Stimulated activated CD4-positive, alpha-beta T cell treated with anti-CD3 and anti-CD28 coated beads, TNF-alpha, amount 100 ng/mL, for 4 hours (primary cell): ENCODE results near the gene PDE4D.
A peak's percentile ranks its signal among the peaks of the same experiment; 100 is the strongest.
"Not testable (repeated sequence)": the region's sequence is repeated elsewhere in the genome, so short reads cannot be mapped to it uniquely, and the experiment has no call there.

Experiments
- DNase-seq, 3 experiments: peaks; one replicate each; pipeline ENCODE4 v3.0.0-alpha.2; 2020; ENCODE audit warnings: low read depth in 3 of 3

PDE4D gene

GRCh38 chr5:58969795-58970194 is 923.7 kb downstream of the PDE4D start:
- DNase-seq, result no peak

GRCh38 chr5:58969253-58969652 is 924.3 kb downstream of the PDE4D start:
- no peak for DNase-seq

GRCh38 chr5:58968350-58968749 is 925.2 kb downstream of the PDE4D start:
- no peak for DNase-seq

DNA sequence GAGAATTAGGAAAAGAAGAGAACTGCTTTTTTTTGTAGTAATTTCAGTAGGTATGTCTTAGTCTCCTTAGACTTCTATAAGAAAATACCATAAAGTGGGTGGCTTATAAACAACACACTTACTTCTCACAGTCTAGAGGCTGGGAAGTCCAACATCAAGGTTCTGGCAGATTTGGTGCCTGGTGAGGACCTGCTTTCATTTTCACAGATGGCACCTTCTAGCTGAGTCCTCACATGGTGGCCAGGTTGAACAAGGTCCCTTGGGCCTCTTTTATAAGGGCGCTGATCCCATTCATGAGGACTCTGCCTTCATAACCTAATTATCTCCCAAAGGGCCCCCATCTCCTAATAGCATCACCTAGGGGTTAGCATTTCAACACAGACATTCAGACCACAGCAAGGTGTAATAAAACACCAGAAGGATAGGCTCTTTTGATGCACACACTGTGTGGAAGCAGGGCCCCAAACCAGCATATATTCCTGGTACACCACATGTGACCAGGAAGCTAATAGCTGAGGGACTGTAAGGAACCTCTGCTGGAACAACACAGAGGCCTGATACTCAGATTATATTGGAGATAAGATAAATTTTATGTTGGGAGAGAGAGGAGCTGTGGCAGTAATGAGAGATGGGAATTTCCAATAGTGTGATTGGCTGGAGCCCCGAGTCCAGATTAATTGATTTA is 925.8 kb downstream of the PDE4D start:
- no peak for DNase-seq

DNA sequence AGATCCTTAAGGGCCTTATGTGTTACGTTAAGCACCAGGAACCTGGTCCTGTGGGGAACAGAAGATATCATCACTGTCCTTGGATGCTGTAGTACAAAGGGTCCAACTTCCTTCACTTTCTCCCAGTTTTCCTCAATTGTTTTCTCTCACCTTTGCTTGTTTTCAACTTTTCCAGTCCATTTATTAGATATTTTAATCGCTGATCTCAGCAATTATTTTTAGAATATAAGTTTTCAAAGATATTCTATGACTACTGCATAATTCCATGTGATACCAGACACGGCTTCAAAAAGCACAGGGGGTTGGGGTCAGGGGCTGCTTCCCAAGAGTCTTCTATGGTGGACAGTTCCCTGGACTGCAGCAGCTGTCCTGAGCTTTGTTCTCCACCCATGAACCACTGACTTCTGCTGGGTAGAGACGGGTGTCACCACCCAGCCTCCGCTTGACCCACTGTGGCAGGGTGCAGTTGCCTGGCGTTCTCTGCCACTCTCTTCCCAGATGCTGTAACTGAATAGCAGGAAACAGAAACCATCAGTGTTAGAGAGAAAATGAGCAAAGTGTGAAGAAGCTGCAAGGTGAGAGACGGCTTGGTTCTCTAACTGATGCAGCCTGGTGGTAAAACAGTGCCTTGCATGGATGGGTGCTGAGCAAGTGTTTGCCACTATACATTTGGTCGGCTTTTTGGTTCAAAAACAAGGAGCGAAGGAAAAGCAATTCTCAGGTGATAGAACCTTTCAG is 927.7 kb downstream of the PDE4D start:
- no peak for DNase-seq

DNA sequence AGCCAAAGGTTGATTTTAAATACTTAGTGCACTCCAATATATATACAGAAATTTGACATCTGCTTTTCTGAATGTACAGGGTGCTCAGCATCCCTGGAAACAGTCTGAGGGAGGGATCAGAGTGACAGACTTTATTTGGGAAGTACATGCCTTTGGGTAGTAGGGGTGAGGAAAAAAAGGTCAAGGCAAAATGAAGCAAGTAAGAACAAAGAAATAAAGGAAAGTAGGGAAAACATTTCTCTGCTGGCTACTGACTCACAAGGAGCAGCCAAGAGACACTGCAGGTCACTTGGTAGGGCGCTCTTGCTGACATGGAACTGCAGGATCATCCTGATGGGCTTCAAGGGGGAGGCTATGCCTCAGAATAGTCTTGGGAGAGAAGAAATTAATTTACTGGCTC is 929.7 kb downstream of the PDE4D start:
- no peak for DNase-seq

GRCh38 chr5:58963361-58963760 is 930.2 kb downstream of the PDE4D start:
- no peak for DNase-seq

DNA sequence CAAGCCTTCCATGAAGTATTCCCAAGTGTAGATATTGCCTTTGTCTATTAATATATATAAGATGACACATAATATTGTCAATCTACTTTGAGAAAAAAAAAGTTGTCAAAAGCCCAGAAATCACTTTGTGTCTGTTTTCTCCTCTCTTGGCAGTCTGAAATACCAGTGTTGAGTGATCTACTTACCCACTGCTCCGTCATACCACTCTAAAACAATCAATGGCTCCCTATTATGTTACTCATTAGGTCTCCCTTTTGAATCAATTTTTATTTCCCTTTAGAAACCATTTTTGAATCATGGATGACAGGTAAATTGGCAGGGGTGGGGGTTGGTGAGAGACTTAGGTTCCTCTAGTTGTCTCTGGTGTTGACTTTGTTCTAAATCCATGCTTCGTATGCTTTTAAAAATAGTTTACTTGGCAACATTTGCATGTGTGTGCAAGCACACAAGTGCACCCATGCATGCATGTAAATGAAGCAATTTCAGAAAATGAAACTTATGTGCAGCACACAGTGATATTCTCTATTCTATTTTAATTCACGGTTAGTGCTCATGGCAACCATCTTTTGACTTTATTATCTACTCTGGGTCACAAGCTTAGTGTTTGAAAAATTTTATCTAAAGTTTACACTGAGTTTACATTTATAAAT is 931.8 kb downstream of the PDE4D start:
- no peak for DNase-seq

- DNase-seq, result no peak
These were observed 934.8 kb downstream of the PDE4D start for GRCh38 chr5:58958701-58959100.

DNA sequence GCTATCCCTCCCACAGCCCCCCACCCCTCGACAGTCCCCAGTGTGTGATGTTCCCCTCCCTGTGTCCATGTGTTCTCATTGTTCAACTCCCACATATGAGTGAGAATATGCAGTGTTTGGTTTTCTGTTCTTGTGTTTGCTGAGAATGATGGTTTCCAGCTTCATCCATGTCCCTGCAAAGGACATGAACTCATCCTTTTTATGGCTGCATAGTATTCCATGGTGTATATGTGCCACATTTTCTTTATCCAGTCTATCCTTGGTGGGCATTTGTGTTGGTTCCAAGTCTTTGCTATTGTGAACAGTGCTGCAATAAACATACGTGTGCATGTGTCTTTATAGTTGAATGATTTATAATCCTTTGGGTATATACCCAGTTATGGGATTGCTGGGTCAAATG is 940.3 kb downstream of the PDE4D start:
- DNase-seq, result not testable (repeated sequence)

DNA sequence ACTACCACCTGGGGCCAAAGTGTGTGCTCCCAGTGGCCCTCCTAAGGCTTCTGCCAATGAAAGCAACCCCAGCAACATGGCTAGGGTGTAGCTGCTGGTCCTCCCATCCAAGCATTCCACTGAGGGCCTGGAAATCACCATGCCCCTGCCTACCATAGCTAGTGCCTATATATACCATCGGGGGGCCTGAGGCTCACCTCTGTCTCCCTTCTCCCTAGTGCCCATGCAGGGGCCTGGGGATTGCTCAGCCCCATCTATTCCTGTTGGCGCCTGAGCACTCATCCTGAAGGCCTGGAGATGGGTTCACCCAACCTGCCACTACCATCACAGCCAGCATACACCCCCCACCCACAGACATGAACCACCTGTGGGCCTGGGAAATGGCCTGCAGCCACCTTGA is 943.3 kb downstream of the PDE4D start:
- DNase-seq, result no peak

- DNase-seq, result no peak
These were observed 947.3 kb downstream of the PDE4D start for GRCh38 chr5:58946230-58946629.

DNA sequence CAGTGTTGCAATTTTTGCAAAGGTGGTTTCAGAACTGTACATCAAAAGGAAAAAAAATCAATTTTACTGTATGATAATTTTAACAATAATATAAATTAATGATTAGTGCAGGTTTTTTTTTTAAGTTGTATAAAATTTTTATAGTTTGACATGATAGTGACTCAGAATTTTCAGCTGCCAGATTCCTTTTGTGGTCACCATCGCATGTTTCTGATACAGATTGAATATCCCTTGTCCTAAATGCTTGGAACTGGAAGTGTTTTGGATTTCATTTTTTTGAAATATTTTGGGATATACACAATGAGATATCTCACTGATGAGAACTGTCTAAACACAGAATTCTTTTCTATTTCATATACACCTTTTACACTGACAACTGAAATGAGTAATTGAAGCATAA is 949.3 kb downstream of the PDE4D start:
- no peak for DNase-seq

- DNase-seq, result no peak
These were observed 953.1 kb downstream of the PDE4D start for GRCh38 chr5:58940446-58940845.

- no peak for DNase-seq
These were observed 953.9 kb downstream of the PDE4D start for GRCh38 chr5:58939664-58940063.

- no peak for DNase-seq
These were observed 954.7 kb downstream of the PDE4D start for GRCh38 chr5:58938563-58939424.

DNA sequence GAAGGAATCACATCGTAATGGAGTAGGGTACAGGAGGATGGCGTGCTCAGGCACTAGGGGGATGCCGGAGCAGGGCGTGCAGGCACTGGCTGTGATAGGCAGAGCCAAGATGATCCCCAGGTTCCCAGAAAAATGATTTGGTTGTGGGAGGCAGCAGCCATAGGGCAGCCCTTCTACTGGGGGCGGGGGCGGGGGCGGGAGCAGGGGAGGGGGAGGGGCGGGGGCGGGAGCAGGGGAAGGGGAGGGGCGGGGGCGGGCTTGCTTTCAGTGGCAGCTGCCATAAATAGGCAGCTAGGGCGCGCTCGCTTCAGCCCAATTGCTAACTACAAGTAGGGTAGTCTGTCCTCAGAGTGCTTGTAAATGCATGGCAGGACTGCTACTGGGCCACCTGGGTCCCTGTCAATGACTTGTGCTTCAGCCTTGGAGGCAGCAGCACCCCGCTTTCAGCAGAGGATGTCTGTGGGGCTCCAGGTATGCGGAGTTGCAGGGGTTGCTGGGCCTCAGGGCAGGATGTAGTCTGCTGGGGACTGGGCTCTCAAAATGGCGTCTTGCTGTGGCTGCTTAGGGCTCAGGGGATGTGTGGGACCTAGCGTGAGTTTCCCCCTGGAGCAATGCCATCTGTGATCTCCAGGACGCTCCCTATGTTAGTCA is 956.4 kb downstream of the PDE4D start:
- no peak for DNase-seq

DNA sequence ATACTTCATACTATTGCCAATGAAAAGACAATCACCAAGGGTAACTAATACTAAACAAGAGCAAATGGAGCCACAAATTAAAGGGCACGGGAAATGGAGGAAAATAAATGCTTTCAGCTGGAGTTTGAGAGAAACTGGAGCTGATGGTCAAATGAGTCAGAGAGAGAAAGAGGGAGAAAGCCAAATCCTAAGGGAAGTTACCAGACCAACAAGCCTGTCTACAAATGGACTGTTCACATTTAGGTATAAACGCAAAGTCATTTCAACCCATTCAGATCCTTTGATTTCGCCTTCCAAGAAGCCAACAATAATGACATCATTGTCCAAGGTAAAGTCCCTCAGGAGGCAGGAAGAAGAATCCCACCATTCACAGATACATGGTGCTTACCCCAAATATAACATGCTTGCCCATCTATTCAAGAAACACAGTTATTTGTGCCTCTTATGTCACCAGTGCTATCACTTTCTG is 958.9 kb downstream of the PDE4D start:
- DNase-seq, result no peak

DNA sequence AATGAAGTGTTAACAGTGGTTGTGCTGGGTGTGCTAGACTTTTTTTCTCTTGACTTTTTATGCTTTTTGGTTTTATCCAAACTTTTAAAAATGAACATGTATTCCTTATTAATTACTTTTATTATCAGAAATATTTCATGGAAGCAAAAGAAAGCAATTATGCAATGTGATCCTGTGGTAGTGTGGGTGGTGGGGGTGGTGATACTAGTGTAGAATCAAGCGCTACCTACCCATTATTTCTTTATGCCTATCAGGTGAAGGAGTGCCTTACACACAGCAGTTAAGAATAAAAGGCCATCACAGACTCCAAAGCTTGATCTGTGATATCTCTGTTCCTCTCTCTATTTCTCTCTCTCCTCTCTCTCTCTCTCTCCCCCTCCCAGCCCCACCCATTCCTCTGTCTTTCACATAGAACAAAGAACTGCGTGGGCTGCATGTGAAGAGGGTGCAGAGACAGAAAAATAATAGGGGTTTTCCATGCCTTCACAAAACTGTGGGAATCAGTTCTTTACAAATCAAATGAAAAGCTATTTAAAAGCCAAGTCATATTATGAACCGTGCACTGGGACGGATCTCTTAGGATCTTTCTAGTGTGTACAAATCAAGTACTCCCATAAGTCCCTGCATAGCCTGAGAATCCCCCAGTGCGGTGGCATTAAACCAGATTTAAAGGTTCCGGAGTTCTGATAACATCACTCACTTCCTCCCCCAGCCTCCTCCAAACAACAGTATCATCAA is 959.5 kb downstream of the PDE4D start:
- peak in 2 of 3 experiments; percentile 2 to 10 for DNase-seq

DNA sequence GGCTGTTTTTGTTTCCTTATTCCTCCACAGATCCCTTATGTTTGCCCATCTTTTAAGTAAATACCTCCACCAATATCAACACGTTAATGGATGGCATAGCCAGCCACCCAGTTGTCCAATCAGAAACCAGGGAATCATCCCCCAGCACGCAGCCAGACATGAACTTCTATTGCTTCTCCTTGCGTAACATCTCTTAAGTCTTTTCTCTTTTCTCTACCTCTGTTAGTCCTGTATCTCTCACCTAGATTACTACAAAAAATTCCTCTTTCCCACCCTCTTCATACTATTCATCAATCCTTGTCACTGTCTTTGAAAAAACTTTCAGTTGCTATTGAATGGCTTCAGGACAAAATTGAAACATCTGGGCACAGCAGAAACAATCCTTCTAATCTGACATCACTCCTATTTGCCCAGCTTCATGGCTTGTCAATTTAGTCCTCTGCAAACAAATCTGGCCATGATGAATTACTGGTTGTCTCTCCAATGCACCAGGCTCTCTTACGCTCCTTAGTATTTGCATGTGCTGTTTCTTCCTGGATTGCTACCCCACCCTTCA is 961.4 kb downstream of the PDE4D start:
- DNase-seq, result no peak
